Prostate gland (tissue), 2 donors: ENCODE data around the gene POLK. TPM values are rescaled to one million over a fixed set of nuclear protein-coding genes. Genes with fewer than 3 reads are reported as not detected.

Experiments
- DNase-seq: peaks from one replicate; pipeline ENCODE4 v3.0.0-alpha.2; 2019; ENCODE audit warnings: low spot score
- H3K27ac ChIP-seq, 2 donors: fragments of 200-600 bp; sonication (generic); 2 replicates each; pipeline ENCODE4 v1.5.1; 2017 to 2019
- H3K27me3 ChIP-seq: fragments of 200-600 bp; sonication (generic); replicated peaks from 2 replicates; pipeline ENCODE4 v1.5.1; 2019; ENCODE audit not compliant: insufficient read depth
- H3K36me3 ChIP-seq, 2 donors: fragments of 200-600 bp; sonication (generic); 1 replicate in 1 of 2; 2 replicates in 1 of 2; pipeline versions ENCODE4 v1.5.1 to v1.8.1; 2017 to 2019
- H3K4me1 ChIP-seq: fragments of 200-600 bp; sonication (generic); replicated peaks from 2 replicates; pipeline ENCODE4 v1.5.1; 2019
- H3K4me3 ChIP-seq, 2 donors: fragments of 200-600 bp; sonication (generic); 2 replicates each; pipeline ENCODE4 v1.5.1; 2017 to 2019
- H3K9me3 ChIP-seq: fragments of 200-600 bp; sonication (generic); 2 replicates; pipeline ENCODE4 v1.5.1; 2017
- POLR2A ChIP-seq: fragments of 450-650 bp; IDR thresholded peaks from one replicate; pipeline ENCODE4 v1.6.1; 2016; ENCODE audit warnings: antibody characterized with exemption, mild to moderate bottlenecking
- POLR2AphosphoS5 ChIP-seq: sonication (generic); formaldehyde crosslinking; IDR thresholded peaks from one replicate; pipeline ENCODE4 v1.6.1; 2017; ENCODE audit warnings: antibody characterized with exemption
- WGBS: methylation state at CpG from one replicate; pipeline ENCODE4 v1.1.5; 2018; 5-methylcytosine and 5-hydroxymethylcytosine counted together
- intact Hi-C: fragments of 100-400 bp; cut with DNase I; formaldehyde crosslinking; loops from one replicate; pipeline ENCODE4 v1.14.2; 2022
- small RNA-seq, 2 donors: library from RNA; depleted of rRNA; stranded (forward); fragments of <200 nt; gene quantifications; one replicate each; pipeline ENCODE3, GENCODE V24; 2016
- total RNA-seq, 2 donors: library from RNA; depleted of rRNA; stranded (reverse); fragments of >200 nt; gene quantifications; one replicate each; pipeline ENCODE4 v1.1.0, GENCODE V29; 2016
- TF ChIP-seq, protein P1 (sequence below), 4 experiments: fragments of 200-600 bp in 2 of 4; fragments of 450-650 bp in 2 of 4; sonication (generic) in 2 of 4; IDR thresholded peaks; 1 replicate in 3 of 4; 2 replicates in 1 of 4; pipeline ENCODE4 v1.5.1; 2016 to 2019; ENCODE audit warnings: antibody characterized with exemption in 4 of 4, mild to moderate bottlenecking in 2 of 4, moderate library complexity in 2 of 4

The POLK gene
- total RNA-seq, 2 donors from 2014 or later = 28.4 to 33.6 TPM

DNA sequence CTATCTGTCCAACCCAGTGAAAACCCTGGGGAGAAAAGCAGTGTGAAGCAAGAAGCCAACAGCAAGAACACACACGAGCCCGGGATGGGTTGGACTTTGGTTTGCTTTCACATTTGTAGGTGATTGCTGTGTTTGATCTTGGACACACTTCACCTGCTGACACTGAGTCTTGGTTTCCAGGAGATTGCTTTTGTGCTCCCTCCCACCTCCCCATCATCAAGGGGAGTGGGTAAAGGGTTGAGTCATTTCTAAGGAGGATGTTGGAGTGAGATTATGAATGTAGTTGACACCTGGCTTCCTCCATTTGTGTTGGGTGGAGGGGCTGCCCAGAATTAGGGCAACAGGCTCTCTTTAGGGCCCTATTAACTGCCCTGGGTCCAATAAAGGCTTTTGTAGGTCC lies 137.0 kb downstream of the POLK start:
- no peaks in the 10 kb centered on the region for H3K9me3 ChIP-seq
- no peak overlapping the region for H3K27ac ChIP-seq
- H3K27me3 ChIP-seq = no peaks in the 10 kb centered on the region
- intact Hi-C loops = no loop called here
- 59% methylated on average over 2 of the region's 2 CpGs for WGBS
- no peak for DNase-seq
- TF ChIP-seq POLR2A = no peak
- TF ChIP-seq POLR2AphosphoS5 = no peak
- TF ChIP-seq, protein P1, sequence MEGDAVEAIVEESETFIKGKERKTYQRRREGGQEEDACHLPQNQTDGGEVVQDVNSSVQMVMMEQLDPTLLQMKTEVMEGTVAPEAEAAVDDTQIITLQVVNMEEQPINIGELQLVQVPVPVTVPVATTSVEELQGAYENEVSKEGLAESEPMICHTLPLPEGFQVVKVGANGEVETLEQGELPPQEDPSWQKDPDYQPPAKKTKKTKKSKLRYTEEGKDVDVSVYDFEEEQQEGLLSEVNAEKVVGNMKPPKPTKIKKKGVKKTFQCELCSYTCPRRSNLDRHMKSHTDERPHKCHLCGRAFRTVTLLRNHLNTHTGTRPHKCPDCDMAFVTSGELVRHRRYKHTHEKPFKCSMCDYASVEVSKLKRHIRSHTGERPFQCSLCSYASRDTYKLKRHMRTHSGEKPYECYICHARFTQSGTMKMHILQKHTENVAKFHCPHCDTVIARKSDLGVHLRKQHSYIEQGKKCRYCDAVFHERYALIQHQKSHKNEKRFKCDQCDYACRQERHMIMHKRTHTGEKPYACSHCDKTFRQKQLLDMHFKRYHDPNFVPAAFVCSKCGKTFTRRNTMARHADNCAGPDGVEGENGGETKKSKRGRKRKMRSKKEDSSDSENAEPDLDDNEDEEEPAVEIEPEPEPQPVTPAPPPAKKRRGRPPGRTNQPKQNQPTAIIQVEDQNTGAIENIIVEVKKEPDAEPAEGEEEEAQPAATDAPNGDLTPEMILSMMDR (IDR thresholded peaks at IDR 0.05) = no peak
- H3K36me3 ChIP-seq = no peaks in the 10 kb centered on the region
- no peaks in the 10 kb centered on the region for H3K4me1 ChIP-seq
- no peak overlapping the region for H3K4me3 ChIP-seq

Small RNA genes within 50 kb of the gene (small RNA-seq; reads per million reads assigned to genes)
- gene RNU7-175P = 0 reads per million in 2 donors

Other genes starting within 250 kb of the POLK start
- 10 to 100 TPM; 20.6 to 38.2 TPM for gene HMGCR, start 174.7 kb upstream of the POLK start, total RNA-seq
- 10 to 100 TPM; 32.3 to 35.5 TPM for gene CERT1, start 262 bp upstream of the POLK start, total RNA-seq
- gene ANKDD1B, start 99.6 kb downstream of the POLK start, total RNA-seq = 1 to 10 TPM; 1.9 to 2.7 TPM
- gene POC5, start 205.5 kb downstream of the POLK start, total RNA-seq = 10 to 100 TPM; 12.1 to 18.4 TPM